ENCODE results near the gene PRDM2.

The PRDM2 gene

DNA sequence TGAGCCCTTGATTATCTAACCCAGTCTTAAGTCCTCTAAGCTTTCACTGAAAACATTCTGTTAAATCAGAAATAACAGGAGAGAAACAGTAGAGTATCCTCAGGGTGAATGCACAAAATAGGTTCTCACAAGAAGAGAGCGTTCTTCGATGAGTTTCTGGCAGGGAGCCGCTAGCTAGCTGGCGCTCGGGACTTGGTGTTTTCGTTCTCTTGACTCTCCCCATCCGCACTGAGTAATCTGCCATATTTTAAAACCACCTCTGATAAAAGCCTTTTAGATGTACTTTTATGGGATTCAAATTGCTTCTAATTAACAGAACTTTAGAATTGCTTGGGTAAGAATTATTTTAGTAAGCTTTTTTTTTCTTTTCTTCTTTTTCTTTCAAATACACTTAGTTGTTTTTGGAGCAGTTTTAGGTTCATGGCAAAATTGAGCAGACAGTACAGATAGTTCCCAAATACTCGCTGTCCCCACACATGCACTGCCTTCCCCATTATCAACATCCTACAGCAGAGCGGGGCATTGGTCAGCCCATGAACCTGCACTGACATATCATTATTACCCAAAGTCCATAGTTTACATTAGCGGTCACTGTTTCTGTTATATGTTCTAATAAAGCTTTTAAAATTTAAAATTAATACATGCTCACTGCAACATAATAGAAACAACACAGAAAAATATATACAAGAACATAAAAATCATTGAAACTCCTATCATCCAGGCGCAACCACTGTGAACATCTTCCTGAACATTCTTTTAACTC, 35.4 kb downstream of the PRDM2 start:
- TF ChIP-seq, protein P1, sequence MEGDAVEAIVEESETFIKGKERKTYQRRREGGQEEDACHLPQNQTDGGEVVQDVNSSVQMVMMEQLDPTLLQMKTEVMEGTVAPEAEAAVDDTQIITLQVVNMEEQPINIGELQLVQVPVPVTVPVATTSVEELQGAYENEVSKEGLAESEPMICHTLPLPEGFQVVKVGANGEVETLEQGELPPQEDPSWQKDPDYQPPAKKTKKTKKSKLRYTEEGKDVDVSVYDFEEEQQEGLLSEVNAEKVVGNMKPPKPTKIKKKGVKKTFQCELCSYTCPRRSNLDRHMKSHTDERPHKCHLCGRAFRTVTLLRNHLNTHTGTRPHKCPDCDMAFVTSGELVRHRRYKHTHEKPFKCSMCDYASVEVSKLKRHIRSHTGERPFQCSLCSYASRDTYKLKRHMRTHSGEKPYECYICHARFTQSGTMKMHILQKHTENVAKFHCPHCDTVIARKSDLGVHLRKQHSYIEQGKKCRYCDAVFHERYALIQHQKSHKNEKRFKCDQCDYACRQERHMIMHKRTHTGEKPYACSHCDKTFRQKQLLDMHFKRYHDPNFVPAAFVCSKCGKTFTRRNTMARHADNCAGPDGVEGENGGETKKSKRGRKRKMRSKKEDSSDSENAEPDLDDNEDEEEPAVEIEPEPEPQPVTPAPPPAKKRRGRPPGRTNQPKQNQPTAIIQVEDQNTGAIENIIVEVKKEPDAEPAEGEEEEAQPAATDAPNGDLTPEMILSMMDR (IDR thresholded peaks at IDR 0.05; ENCODE audit: low read depth, low read length), result no peak
- TF ChIP-seq POLR2A (IDR thresholded peaks at IDR 0.05; ENCODE audit: extremely low read depth, insufficient read length) (no peak), MYC (IDR thresholded peaks at IDR 0.05; ENCODE audit: low read depth, low read length) (no peak)
- TF ChIP-seq, protein P2, sequence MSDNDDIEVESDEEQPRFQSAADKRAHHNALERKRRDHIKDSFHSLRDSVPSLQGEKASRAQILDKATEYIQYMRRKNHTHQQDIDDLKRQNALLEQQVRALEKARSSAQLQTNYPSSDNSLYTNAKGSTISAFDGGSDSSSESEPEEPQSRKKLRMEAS (IDR thresholded peaks at IDR 0.05; ENCODE audit: low read depth, low read length), result no peak
- DNase-seq (ENCODE audit: low read depth), result no peak

DNA sequence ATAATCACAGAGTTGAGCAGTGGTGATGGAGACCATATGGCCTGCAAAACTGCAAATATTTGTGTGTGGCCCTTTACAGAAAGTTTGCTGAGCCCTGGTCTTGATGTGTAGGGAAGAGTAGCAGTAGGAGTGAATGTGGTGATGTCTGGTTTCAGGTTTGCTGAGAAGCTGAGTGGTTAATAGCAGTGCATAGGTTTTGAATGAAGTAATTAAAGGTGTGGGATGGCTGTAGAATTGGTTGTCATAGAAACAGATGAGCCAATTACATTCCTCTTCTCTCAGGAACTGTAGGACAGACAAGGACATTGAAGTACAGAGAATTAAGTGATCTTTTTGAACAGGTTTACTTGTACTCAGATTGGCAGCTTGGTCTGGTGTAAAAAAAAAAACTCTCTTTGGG, 37.4 kb downstream of the PRDM2 start:
- H3K4me3 ChIP-seq (ENCODE audit: low read depth, low read length), result no peak overlapping the region
- TF ChIP-seq, protein P1 (IDR thresholded peaks at IDR 0.05; ENCODE audit: low read depth, low read length), result no peak
- TF ChIP-seq POLR2A (IDR thresholded peaks at IDR 0.05; ENCODE audit: extremely low read depth, insufficient read length) (no peak), MYC (IDR thresholded peaks at IDR 0.05; ENCODE audit: low read depth, low read length) (no peak)
- TF ChIP-seq, protein P2 (IDR thresholded peaks at IDR 0.05; ENCODE audit: low read depth, low read length), result no peak
- no peak for DNase-seq (ENCODE audit: low read depth)

More for the DNA sequence above, 35.4 kb downstream of the PRDM2 start:
- H3K4me3 ChIP-seq (ENCODE audit: low read depth, low read length), result no peak overlapping the region

DNA sequence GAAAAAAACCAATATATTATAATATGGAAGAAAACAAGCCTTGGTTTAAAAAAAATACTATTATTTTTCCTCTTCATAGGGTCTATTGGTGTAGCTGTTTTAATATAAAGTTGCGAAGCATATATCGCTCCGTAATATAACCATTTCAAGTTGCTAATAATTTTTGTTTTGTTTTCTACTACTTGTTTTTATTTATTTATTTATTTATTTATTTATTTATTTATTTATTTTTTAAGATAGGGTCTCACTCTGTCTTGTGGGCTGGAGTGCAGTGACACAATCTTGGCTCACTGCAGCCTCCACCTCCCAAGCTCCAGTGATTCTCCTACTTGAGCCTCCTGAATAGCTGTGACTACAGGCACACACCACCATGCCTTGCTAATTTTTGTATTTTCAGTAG, 46.4 kb downstream of the PRDM2 start:
- no peak overlapping the region for H3K4me3 ChIP-seq (ENCODE audit: low read depth, low read length)
- TF ChIP-seq POLR2A (IDR thresholded peaks at IDR 0.05; ENCODE audit: extremely low read depth, insufficient read length) (no peak), MYC (IDR thresholded peaks at IDR 0.05; ENCODE audit: low read depth, low read length) (no peak)
- TF ChIP-seq, protein P1 (IDR thresholded peaks at IDR 0.05; ENCODE audit: low read depth, low read length), result no peak
- TF ChIP-seq, protein P2 (IDR thresholded peaks at IDR 0.05; ENCODE audit: low read depth, low read length), result no peak
- no peak for DNase-seq (ENCODE audit: low read depth)

DNA sequence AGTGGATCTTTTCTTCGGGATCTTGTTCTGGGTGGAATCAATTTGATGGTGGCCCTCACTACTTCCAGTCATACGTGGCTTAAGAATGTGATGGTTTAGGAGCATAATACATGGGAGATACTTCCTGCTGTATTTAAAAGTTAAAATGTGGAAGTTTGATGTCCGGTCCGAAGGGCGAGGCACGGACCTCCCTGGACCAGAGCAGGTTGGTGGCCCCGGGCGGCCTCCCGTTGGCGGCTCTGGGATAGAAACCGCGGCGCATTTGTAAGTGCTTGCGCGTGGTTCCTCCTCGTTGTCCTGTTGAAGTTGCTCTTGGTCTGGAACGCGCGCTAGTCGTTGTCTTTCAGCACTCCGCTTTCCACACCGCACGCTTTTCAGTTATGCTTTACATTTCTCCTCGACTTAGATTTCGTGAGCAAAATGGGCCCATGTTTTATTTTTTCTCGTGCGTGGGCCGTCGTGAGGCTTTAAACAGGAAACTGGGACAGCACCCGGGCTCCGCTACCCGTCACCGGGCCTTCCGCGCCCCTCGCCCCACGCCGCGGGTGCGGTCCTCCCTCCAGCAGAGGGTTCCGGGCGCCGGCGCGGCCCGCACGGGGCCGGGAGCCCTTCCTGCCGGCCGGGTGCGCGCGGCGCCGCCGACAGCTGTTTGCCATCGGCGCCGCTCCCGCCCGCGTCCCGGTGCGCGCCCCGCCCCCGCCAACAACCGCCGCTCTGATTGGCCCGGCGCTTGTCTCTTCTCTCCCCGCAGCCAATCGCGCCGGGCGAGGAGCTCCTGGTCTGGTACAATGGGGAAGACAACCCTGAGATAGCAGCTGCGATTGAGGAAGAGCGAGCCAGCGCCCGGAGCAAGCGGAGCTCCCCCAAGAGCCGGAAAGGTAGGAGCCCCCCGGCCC, 48.9 kb downstream of the PRDM2 start:
- peak overlapping the region; percentile 83 for H3K4me3 ChIP-seq (ENCODE audit: low read depth, low read length)
- peak; percentile 96 for DNase-seq (ENCODE audit: low read depth)
- TF ChIP-seq, protein P1 (IDR thresholded peaks at IDR 0.05; ENCODE audit: low read depth, low read length), result no peak
- TF ChIP-seq MYC (IDR thresholded peaks at IDR 0.05; ENCODE audit: low read depth, low read length), result peak; percentile 51; the same call in 1 of the 2 replicates
- peak; percentile 85 for TF ChIP-seq POLR2A (IDR thresholded peaks at IDR 0.05; ENCODE audit: extremely low read depth, insufficient read length)
- TF ChIP-seq, protein P2 (IDR thresholded peaks at IDR 0.05; ENCODE audit: low read depth, low read length), result peak; percentile 69; the same call in 1 of the 2 replicates

DNA sequence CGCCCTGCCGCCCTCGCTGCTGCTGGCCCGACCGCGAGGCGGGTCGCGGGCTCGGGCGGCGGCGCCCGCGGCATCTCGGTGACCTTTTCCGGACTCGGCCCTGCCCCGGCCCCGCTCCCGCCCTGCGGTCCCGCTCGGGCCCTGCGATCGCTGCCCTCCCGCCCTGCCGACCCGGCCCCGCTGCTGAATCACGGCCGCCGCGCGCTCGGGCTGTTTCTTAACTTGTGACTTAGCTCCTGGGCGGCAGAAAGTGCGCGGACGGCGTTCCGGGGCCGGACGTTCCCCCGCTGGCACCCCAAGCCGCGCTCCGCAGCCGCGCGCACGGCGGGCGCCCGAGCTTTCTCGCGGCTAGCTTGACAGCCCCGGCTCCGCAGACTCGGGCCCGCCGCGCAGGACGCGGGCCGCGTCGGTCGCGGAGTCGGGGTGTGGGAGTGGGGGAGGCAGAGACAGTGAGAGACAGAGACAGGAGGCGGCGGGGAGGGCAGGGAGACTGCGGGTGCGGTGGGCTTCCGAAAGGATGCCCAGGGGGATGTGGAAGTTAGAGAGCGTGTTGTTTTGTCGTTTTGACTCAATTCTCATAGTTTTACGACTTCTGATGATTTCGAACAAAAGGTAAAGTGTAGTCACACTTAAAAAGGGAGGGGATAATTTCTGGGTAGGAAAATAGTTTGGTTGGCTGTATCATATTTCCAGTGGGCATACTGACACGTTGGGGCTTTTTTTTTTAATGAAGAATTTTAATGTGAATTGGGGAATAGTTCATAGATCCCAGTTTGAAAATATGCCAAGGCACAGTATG, 49.8 kb downstream of the PRDM2 start:
- H3K4me3 ChIP-seq (ENCODE audit: low read depth, low read length), result peak overlapping the region; percentile 87
- TF ChIP-seq, protein P1 (IDR thresholded peaks at IDR 0.05; ENCODE audit: low read depth, low read length), result no peak
- TF ChIP-seq POLR2A (IDR thresholded peaks at IDR 0.05; ENCODE audit: extremely low read depth, insufficient read length), result no peak
- TF ChIP-seq MYC (IDR thresholded peaks at IDR 0.05; ENCODE audit: low read depth, low read length), result no peak
- TF ChIP-seq, protein P2 (IDR thresholded peaks at IDR 0.05; ENCODE audit: low read depth, low read length), result no peak
- peak; percentile 77 for DNase-seq (ENCODE audit: low read depth)

Data from NB4 (cell line).